ENCODE results near the gene SPI1.

DNA sequence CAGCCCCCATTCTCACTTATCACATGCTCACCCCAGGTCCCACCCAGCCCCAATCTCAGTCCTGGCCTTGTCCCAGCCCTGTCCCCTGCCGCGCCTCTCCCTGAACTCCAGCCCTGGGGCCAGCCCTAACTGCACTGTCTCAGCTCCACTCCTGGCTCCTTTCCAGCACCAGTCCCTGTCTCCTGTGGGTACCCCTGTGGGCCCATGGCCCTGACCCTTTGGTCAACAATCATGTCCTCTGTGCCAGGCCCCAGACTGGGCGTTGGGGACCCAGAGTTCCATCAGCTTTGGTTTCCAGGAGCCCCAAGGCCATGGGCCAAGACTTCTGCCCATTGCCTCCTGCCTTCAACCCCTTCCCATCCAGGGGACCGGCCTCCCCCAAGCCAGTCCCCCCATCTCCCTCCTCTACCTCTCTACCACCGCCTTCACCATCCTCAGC is 757 bp downstream of the SPI1 start:
- TF ChIP-seq, protein P1, sequence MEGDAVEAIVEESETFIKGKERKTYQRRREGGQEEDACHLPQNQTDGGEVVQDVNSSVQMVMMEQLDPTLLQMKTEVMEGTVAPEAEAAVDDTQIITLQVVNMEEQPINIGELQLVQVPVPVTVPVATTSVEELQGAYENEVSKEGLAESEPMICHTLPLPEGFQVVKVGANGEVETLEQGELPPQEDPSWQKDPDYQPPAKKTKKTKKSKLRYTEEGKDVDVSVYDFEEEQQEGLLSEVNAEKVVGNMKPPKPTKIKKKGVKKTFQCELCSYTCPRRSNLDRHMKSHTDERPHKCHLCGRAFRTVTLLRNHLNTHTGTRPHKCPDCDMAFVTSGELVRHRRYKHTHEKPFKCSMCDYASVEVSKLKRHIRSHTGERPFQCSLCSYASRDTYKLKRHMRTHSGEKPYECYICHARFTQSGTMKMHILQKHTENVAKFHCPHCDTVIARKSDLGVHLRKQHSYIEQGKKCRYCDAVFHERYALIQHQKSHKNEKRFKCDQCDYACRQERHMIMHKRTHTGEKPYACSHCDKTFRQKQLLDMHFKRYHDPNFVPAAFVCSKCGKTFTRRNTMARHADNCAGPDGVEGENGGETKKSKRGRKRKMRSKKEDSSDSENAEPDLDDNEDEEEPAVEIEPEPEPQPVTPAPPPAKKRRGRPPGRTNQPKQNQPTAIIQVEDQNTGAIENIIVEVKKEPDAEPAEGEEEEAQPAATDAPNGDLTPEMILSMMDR (optimal IDR thresholded peaks at IDR 0.05 in 1 of 3, IDR thresholded peaks at IDR 0.05 in 1 of 3, conservative IDR thresholded peaks at IDR 0.05 in 1 of 3; ENCODE audit: extremely low read depth in 1 of 3, insufficient read depth in 2 of 3, low read length in 3 of 3): no peak
- no peak for TF ChIP-seq EZH2 (IDR thresholded peaks at IDR 0.05; ENCODE audit: low read length)

Measured in keratinocyte (primary cell).